ENCODE results near the gene LYZL4. TPM values are rescaled to one million over a fixed set of nuclear protein-coding genes. Genes with fewer than 3 reads are reported as not detected.

Gene LYZL4
- polyA plus RNA-seq, 1 donor from 2014 or later, result not detected

DNA sequence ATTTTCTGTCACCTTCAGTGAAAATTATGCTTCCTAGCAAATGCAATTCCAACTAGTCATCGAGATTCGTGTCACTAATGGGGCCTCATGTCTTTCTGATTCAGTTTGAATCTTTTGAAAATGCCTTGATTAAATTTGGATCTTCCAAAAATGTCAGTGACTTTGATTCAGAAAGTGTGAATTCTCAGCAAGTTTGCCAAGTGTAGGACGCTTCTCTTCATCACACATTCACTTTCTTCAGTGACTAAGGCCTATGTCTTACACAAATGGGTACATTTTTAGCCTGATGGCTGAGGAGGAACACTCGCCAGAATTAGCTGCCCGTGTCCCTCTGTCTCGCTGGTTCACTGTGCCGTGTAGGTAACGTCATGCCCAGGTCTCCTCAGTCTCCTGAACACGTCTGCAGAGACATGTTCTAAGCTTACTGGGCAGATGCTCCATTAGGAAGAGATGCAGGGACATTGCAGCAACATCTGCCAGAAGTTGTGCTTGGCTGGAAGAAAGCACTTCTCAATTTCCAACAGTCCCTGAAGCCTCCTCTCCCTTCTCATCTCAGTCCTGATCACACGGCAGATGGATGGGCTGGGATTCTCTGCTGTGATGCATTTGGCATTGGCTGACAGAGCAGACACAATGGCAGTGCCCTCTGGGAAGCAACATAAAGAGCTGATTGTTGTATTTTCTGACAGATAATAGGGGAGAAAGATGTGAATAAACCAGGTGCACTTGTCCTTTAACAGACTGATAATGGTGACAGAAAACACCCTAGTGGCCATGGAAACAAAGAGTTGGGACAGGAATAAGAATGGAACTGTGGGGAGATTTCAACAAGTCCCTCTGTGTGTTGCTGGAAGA is 29.1 kb upstream of the LYZL4 start:
- Mint-ChIP-seq H3K4me1 (peaks cover 0 to 3% (median 3%) of the 10 kb centered on the region in 3 donors), H3K36me3 (peaks cover 1% of the 10 kb centered on the region), H3K27ac (no peak overlapping the region), H3K9me3 (no peaks in the 10 kb centered on the region), H3K27me3 (peaks cover 5% of the 10 kb centered on the region), H3K4me3 (no peak overlapping the region)

GRCh38 chr3:42438758-42439157 is 28.3 kb upstream of the LYZL4 start:
- H3K27me3 Mint-ChIP-seq, result peaks cover 6% of the 10 kb centered on the region
- peaks cover 0 to 3% (median 2%) of the 10 kb centered on the region in 3 donors for H3K4me1 Mint-ChIP-seq
- H3K27ac Mint-ChIP-seq, result no peak overlapping the region
- H3K4me3 Mint-ChIP-seq, result no peak overlapping the region
- no peaks in the 10 kb centered on the region for H3K9me3 Mint-ChIP-seq
- H3K36me3 Mint-ChIP-seq, result peaks cover 1% of the 10 kb centered on the region

- H3K9me3 Mint-ChIP-seq, result peaks cover 0 to 3% (median 3%) of the 10 kb centered on the region in 3 donors
- H3K4me1 Mint-ChIP-seq, result peaks cover 0 to 3% (median 2%) of the 10 kb centered on the region in 3 donors
- H3K27ac Mint-ChIP-seq, result no peak overlapping the region
- peaks cover 5% of the 10 kb centered on the region for H3K27me3 Mint-ChIP-seq
- no peaks in the 10 kb centered on the region for H3K36me3 Mint-ChIP-seq
- no peak overlapping the region for H3K4me3 Mint-ChIP-seq
These were observed 27.8 kb upstream of the LYZL4 start for GRCh38 chr3:42438193-42438592.

DNA sequence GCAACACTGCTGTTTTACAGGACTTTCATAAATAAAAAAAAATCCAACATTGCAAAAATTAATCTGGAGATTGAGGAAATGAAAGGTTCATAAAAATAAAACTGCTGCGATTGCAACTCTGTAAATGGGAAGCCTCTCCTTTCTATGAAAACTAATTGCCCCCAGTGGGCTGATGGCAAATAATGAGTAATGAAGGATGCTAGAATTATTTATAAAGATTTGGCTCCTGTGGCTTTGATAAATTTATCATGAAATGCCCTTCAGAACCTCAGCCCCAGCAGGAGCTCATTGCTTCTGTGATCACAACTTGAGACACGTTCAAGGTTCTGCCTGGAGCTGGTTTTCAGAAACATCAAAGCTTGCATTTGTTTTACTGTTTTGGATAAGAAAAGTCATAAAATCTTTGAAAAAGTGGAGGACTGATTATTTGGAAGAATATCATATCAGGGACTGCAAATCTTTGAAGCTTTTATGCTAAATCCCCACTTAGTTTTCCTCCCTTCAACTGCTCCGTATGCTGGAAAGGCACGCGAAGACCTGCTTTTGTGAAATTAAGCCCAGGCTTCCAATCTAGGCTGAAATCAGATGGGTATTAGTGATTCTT is 24.5 kb upstream of the LYZL4 start:
- peaks cover 19% of the 10 kb centered on the region for H3K27me3 Mint-ChIP-seq

GRCh38 chr3:42432485-42432884 is 22.1 kb upstream of the LYZL4 start:
- Mint-ChIP-seq H3K4me1 (no peaks in the 10 kb centered on the region), H3K27me3 (peaks cover 38% of the 10 kb centered on the region), H3K27ac (no peak overlapping the region), H3K9me3 (peaks cover 3 to 17% (median 13%) of the 10 kb centered on the region in 3 donors), H3K4me3 (no peak overlapping the region), H3K36me3 (no peaks in the 10 kb centered on the region)

More for the DNA sequence above, 24.5 kb upstream of the LYZL4 start:
- H3K36me3 Mint-ChIP-seq, result no peaks in the 10 kb centered on the region
- no peak overlapping the region for H3K27ac Mint-ChIP-seq
- H3K4me3 Mint-ChIP-seq, result no peak overlapping the region
- H3K9me3 Mint-ChIP-seq, result peaks cover 3 to 17% (median 13%) of the 10 kb centered on the region in 3 donors
- peaks cover 0 to 3% (median 2%) of the 10 kb centered on the region in 3 donors for H3K4me1 Mint-ChIP-seq

DNA sequence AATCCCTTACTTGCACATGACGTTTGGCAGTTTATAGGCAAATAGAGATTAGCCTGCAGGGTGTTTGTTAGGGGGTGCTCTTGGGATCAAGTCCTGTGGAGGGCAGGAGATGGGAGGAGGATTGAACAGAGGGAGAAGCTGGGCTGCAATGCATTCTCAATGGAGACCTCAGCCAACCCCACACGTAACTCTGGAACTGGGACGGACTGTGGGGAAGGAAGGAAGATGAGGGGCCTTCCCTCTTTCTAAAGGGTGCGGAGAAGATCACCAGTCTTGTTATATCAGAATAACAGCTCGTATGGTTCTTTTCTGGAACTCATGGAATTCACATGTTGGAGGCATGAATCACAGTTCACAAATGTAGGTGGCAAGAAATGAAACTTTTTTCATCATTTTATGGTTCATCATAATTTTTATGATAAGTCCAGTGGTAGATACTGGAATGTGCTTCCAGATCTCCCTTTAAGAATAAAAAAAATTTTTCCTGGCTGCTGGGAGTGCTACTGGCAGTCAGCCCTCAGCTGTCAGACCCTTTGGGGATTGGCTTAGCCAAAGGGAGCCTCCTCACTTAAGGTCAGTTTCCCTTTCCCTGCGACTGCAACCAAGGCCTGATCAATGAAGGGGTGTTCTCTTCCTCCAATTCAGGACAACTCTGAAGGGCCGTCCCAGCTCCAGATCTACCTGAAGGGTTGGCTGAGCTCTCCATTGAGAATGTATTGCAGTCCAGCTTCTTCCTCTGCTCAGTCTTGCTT is 20.5 kb upstream of the LYZL4 start:
- Mint-ChIP-seq H3K4me1 (no peaks in the 10 kb centered on the region), H3K27me3 (peaks cover 38% of the 10 kb centered on the region), H3K27ac (no peak overlapping the region), H3K4me3 (no peak overlapping the region), H3K36me3 (peaks cover 1% of the 10 kb centered on the region), H3K9me3 (peaks cover 3 to 17% (median 13%) of the 10 kb centered on the region in 3 donors)

GRCh38 chr3:42428830-42429229 is 18.4 kb upstream of the LYZL4 start:
- Mint-ChIP-seq H3K27ac (no peak overlapping the region), H3K36me3 (peaks cover 1% of the 10 kb centered on the region), H3K9me3 (peaks cover 3 to 17% (median 13%) of the 10 kb centered on the region in 3 donors), H3K4me1 (no peaks in the 10 kb centered on the region), H3K27me3 (peaks cover 35% of the 10 kb centered on the region), H3K4me3 (no peak overlapping the region)

DNA sequence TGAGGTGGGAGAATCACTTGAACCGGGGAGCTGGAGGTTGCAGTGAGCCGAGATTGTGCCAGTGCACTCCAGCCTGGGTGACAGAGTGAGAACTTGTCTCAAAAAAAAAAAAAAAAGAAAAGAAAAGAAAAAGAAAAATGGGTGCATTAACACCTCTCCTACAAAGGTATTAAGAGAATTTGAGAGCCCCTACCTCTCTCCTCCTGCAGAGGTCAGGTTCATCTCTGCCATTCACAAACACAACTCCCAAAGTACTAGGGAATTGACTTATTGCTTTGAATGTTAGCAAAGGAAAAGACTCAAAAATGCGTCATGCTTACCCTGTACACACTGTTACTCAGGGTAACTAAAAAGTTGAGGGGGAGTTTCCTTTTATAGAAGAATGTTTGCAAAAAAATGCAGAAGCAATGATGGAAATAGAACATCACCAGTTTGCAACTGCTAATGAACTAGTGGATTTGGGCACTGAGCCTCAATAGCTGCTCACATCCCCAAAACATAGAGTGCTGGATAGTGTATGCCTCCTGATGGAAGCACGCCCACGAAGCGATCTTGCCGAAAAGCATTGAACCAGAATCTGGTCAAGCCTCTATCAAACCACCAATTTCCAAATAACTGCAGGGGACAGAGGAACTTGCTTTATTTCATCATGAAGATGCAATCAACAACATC is 15.5 kb upstream of the LYZL4 start:
- peaks cover 0 to 2% (median 0%) of the 10 kb centered on the region in 3 donors for H3K9me3 Mint-ChIP-seq

DNA sequence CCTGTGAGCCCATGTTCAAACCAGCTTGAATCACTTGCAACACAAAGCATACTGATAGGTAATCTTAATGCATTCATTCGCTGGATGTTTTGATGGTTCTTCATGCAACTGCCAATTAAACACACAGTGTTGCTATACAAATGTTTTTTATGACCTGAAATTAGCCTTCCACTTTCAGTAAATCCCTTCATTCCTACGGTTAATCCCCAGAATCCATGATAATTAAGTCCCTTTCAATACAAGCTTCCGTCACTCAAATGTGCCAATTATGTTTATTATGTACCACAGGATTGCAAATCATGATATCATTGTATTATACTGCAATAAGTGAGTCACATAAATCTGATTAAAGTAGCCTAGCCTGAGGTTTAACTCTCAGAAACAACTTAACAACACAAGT is 14.5 kb upstream of the LYZL4 start:
- Mint-ChIP-seq H3K9me3 (peaks cover 0 to 2% (median 0%) of the 10 kb centered on the region in 3 donors), H3K27ac (no peak overlapping the region), H3K4me3 (no peak overlapping the region), H3K27me3 (peaks cover 24% of the 10 kb centered on the region), H3K36me3 (peaks cover 4% of the 10 kb centered on the region), H3K4me1 (no peaks in the 10 kb centered on the region)

More for the DNA sequence above, 15.5 kb upstream of the LYZL4 start:
- no peaks in the 10 kb centered on the region for H3K4me1 Mint-ChIP-seq
- no peak overlapping the region for H3K4me3 Mint-ChIP-seq
- H3K36me3 Mint-ChIP-seq, result peaks cover 1% of the 10 kb centered on the region
- peaks cover 29% of the 10 kb centered on the region for H3K27me3 Mint-ChIP-seq
- H3K27ac Mint-ChIP-seq, result no peak overlapping the region

- peaks cover 3% of the 10 kb centered on the region for H3K36me3 Mint-ChIP-seq
- no peak overlapping the region for H3K4me3 Mint-ChIP-seq
- H3K27me3 Mint-ChIP-seq, result peaks cover 4% of the 10 kb centered on the region
These were observed 11.7 kb upstream of the LYZL4 start for GRCh38 chr3:42421818-42422796.

GRCh38 chr3:42419563-42419962 is 9.2 kb upstream of the LYZL4 start:
- Mint-ChIP-seq H3K36me3 (peaks cover 3% of the 10 kb centered on the region), H3K9me3 (peaks cover 0 to 2% (median 0%) of the 10 kb centered on the region in 3 donors), H3K4me3 (no peak overlapping the region), H3K4me1 (no peaks in the 10 kb centered on the region), H3K27me3 (peaks cover 8% of the 10 kb centered on the region), H3K27ac (no peak overlapping the region)

More at GRCh38 chr3:42421818-42422796, 11.7 kb upstream of the LYZL4 start:
- Mint-ChIP-seq H3K4me1 (no peaks in the 10 kb centered on the region), H3K27ac (no peak overlapping the region), H3K9me3 (peaks cover 0 to 2% (median 0%) of the 10 kb centered on the region in 3 donors)

- Mint-ChIP-seq H3K4me3 (no peak overlapping the region), H3K27me3 (peaks cover 18% of the 10 kb centered on the region), H3K27ac (no peak overlapping the region)
These were observed 2.2 kb upstream of the LYZL4 start for GRCh38 chr3:42412526-42413155.

GRCh38 chr3:42411429-42411828 is 1.0 kb upstream of the LYZL4 start:
- Mint-ChIP-seq H3K4me1 (peaks cover 0 to 3% (median 0%) of the 10 kb centered on the region in 3 donors), H3K4me3 (no peak overlapping the region), H3K27me3 (peaks cover 19% of the 10 kb centered on the region), H3K27ac (no peak overlapping the region), H3K36me3 (no peaks in the 10 kb centered on the region), H3K9me3 (peaks cover 0 to 2% (median 0%) of the 10 kb centered on the region in 3 donors)

More at GRCh38 chr3:42412526-42413155, 2.2 kb upstream of the LYZL4 start:
- no peaks in the 10 kb centered on the region for H3K36me3 Mint-ChIP-seq
- H3K9me3 Mint-ChIP-seq, result no peaks in the 10 kb centered on the region
- peaks cover 0 to 1% (median 0%) of the 10 kb centered on the region in 3 donors for H3K4me1 Mint-ChIP-seq
